SK-N-SH treated with all-trans-retinoic acid at 6 μM for 48 hours (cell line): ENCODE results near the gene KIFC1.

Source experiments
- ARNTL ChIP-seq: fragments of 450-650 bp; formaldehyde crosslinking; IDR thresholded peaks from 2 replicates; pipeline ENCODE4 v1.5.0; 2020; ENCODE audit warnings: low read depth, mild to moderate bottlenecking, moderate library complexity, borderline replicate concordance
- GLIS3 ChIP-seq: fragments of 250-450 bp; sonication (Bioruptor Pico); IDR thresholded peaks from 2 replicates; pipeline ENCODE4 v1.5.0; 2020; ENCODE audit warnings: mild to moderate bottlenecking, moderate library complexity
- OSR1 ChIP-seq: fragments of 250-450 bp; sonication (Bioruptor Pico); IDR thresholded peaks from 2 replicates; pipeline ENCODE4 v1.8.0; 2022; ENCODE audit warnings: moderate library complexity, mild to moderate bottlenecking, inconsistent platforms
- ZC3H10 ChIP-seq: fragments of 250-450 bp; sonication (Bioruptor Pico); IDR thresholded peaks from 2 replicates; pipeline ENCODE4 v1.5.1; 2021; ENCODE audit warnings: mild to moderate bottlenecking, moderate library complexity
- ZFP3 ChIP-seq: fragments of 250-450 bp; sonication (Bioruptor Pico); IDR thresholded peaks from 2 replicates; pipeline ENCODE4 v1.5.0; 2020; ENCODE audit warnings: mild to moderate bottlenecking, moderate library complexity
- ZNF565 ChIP-seq: fragments of 450-650 bp; formaldehyde crosslinking; conservative IDR thresholded peaks from 2 replicates; pipeline ENCODE4 v1.5.0; 2020; ENCODE audit warnings: low read depth, mild to moderate bottlenecking, moderate library complexity
- TF ChIP-seq, protein P1 (sequence below): fragments of 250-450 bp; sonication (Bioruptor Pico); IDR thresholded peaks from 2 replicates; pipeline ENCODE4 v1.8.0; 2020; ENCODE audit warnings: mild to moderate bottlenecking, moderate library complexity, borderline replicate concordance
- TF ChIP-seq, protein P2 (sequence below): fragments of 250-450 bp; sonication (Bioruptor Pico); IDR thresholded peaks from 2 replicates; pipeline ENCODE4 v1.5.0; 2020; ENCODE audit warnings: mild to moderate bottlenecking, moderate library complexity

DNA sequence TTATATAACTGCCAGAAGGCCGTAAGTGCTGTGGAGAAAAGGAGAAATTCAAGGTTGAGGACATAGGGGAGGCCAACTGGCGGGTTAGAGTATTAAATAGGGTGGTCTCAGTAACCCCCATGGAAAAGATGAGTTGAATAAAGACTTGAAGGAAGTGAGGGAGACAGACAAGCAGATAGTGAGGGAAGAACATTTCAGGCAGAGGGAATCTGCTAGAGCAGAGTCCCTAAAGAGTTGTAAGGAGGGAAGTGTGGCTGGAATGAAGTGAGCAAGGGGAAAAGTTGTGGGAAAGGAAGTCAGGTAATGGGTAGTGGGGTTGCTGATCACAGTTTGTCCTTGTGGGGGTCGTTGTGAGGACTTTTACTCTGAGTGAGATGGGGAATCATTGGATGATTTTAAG, 1.4 kb downstream of the KIFC1 start:
- TF ChIP-seq OSR1 (CRISPR knock-in tag), result no peak
- TF ChIP-seq, protein P1, sequence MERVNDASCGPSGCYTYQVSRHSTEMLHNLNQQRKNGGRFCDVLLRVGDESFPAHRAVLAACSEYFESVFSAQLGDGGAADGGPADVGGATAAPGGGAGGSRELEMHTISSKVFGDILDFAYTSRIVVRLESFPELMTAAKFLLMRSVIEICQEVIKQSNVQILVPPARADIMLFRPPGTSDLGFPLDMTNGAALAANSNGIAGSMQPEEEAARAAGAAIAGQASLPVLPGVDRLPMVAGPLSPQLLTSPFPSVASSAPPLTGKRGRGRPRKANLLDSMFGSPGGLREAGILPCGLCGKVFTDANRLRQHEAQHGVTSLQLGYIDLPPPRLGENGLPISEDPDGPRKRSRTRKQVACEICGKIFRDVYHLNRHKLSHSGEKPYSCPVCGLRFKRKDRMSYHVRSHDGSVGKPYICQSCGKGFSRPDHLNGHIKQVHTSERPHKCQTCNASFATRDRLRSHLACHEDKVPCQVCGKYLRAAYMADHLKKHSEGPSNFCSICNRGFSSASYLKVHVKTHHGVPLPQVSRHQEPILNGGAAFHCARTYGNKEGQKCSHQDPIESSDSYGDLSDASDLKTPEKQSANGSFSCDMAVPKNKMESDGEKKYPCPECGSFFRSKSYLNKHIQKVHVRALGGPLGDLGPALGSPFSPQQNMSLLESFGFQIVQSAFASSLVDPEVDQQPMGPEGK (CRISPR knock-in tag), result no peak
- TF ChIP-seq ZFP3, result no peak
- TF ChIP-seq ZNF565 (CRISPR knock-in tag), result no peak
- TF ChIP-seq ARNTL (CRISPR knock-in tag), result no peak
- no peak for TF ChIP-seq ZC3H10 (CRISPR knock-in tag)
- TF ChIP-seq GLIS3, result no peak
- TF ChIP-seq, protein P2, sequence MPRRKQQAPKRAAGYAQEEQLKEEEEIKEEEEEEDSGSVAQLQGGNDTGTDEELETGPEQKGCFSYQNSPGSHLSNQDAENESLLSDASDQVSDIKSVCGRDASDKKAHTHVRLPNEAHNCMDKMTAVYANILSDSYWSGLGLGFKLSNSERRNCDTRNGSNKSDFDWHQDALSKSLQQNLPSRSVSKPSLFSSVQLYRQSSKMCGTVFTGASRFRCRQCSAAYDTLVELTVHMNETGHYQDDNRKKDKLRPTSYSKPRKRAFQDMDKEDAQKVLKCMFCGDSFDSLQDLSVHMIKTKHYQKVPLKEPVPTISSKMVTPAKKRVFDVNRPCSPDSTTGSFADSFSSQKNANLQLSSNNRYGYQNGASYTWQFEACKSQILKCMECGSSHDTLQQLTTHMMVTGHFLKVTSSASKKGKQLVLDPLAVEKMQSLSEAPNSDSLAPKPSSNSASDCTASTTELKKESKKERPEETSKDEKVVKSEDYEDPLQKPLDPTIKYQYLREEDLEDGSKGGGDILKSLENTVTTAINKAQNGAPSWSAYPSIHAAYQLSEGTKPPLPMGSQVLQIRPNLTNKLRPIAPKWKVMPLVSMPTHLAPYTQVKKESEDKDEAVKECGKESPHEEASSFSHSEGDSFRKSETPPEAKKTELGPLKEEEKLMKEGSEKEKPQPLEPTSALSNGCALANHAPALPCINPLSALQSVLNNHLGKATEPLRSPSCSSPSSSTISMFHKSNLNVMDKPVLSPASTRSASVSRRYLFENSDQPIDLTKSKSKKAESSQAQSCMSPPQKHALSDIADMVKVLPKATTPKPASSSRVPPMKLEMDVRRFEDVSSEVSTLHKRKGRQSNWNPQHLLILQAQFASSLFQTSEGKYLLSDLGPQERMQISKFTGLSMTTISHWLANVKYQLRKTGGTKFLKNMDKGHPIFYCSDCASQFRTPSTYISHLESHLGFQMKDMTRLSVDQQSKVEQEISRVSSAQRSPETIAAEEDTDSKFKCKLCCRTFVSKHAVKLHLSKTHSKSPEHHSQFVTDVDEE (CRISPR knock-in tag), result no peak
